SW 1271 (cell line): Measurements from ENCODE around the gene UBE2QL1.

Experiments
- DNase-seq, 2 experiments: peaks; one replicate each; lab custom pipeline; 2025; lab: John Stamatoyannopoulos, UW

The UBE2QL1 gene

DNA sequence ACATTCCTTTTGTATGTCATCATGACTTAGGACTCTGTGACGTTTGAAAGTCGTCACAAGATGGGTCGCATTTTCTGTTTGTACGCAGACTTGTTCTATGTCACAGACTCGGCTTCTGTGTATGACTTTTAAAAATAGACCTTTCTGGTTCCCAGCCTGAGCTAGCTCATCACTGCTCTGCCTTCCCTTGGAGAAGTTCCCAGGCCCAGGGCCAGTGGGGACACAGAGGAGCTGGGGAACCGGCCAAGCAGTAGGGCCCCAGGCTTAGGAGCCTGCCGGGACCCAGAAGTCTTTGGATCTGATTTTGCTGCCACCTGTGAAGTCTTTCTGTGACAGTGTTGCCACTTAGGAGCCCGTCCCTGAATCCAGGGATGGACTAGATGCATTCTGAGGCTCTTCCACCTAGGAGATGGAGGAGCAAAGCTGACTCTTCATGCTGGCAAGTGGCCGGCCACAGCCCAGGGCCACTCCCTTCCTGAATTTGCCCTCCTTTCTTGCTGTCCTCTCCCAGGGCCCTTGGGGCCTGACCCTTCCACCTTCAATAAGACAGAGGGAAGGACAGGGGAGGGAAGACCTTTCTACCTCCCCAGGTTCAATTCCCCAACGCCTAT is 18.1 kb upstream of the UBE2QL1 start:
- no peak for DNase-seq

- DNase-seq: no peak
These were observed 17.2 kb upstream of the UBE2QL1 start for GRCh38 chr5:6431214-6432195.

DNA sequence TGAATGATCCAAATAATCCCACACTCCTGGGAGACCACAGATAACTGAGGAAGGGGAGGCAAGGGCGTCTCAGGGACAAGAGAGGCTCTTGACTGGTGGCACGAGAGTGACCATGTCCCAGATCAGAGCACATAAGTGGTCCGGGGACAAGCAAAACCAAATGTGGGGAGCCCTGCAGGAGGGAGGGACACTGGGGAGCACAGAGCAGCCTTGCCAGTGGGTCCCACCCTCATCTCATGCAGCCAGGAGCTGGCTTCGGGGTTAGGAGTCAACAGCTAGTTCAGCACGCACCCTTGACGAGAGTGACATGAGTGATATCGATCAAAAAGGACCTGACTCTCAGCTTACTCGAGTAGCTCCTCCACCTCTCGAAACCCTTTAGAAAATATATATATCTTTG is 16.5 kb upstream of the UBE2QL1 start:
- DNase-seq: no peak

DNA sequence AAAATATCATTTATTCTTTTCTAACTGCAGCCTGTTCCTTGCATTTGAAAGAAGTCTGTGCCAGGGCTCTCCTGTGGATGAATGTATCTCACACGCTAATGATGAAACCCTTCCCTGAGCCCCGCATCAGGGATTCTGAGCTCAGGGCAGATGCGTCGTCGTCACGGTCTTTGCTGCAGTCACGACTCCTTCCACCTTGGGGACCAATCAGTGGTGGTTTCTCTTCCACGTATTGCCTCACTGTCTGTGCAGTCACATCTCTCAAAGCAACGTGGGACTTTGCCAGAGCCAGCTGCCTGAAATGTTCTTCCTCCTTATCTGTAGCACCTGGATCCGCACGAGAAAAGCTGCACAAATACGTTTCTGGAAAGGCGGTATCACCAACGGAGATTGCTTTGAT is 13.9 kb upstream of the UBE2QL1 start:
- no peak for DNase-seq

DNA sequence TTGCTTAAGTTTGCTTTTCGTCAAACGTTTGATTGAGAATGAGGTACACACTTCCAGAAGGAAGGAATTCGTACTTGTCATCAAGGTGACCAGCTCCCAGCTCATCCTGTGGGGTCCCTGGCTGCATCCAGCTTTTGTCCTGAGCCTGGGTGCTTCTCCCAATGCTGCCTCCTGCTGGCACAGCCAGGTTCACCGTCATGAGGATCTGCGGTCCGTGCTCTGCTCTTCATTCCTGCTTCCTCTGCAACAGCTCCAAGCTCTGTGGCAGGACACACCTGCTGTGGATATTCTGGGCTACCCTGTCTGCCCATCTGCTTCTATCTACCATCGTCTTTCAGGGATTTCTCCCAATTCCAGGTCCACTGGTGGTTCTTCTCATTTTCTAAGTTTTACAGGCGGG is 13.3 kb upstream of the UBE2QL1 start:
- DNase-seq: no peak

DNA sequence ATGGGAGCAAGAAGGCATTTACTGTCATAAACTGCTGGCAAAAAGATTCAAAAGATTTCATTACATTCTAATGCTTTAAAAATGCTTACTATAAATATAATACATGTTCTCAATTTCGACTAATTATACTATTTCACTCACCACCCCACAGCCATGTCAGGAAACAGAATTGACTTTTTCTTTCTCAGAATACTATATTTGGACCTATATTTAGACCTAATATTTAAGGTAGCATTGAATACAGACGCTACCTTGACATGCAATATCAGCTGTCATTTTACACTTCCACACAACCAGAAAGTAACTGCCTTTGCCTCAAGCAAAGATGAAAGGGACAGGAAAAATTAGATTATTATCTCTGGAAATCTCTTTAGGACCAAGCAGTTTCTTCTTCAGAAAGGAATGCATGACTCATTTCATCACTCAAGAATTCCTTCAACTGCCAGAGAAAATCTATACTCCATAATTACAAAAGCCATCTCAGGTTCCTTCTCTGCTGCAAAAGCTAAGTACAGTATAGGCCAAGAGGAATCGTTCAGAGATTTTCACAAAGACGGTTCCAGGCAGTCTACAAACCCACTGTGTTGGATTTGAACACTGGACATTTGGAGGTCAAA is 11.8 kb upstream of the UBE2QL1 start:
- no peak for DNase-seq

DNA sequence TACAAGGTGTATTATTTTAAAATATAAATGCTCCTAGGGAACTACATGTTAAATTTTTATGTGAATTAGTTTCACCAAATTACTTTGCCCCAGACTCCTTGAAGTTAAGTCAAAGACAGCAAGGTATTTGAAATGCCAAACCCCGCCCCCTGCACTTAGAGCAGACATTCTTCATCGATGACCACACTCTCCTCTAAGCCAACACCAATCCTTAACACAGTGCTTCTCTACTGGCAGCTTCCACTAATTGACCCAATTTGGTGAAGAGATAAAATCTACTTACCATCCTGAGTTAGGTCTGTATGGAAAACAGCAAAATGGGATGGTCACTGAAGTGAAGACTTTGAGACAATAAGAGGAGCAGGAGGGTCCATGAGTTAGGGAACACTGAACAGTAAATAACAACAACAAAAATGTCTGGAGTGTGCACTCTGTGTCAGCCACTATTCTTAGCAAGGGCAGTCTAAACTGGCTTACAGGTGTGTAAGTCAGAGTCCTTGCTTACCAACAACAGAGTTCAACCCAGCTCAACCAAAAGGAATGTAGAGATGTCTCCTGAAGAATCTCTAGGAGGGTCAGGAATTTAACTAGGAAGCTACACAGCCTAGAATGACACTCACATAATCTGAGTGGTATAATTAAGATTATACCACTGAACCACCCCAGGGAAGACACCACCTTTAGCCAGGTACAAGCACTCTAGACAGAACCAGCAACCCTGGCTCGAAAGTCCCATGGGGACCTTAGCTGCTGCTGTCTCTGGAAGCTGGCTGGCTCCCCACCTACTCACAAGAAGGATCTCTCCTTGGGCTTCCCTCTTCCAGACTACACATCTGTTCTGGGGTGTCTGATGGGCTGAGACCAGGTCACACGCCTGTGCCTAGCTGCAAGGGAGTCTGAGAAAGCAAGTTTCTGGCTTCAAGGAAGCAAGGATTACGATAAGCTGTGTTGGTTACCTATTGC is 8.8 kb upstream of the UBE2QL1 start:
- no peak for DNase-seq

- no peak for DNase-seq
These were observed 6.3 kb upstream of the UBE2QL1 start for GRCh38 chr5:6442333-6442732.

- no peak for DNase-seq
These were observed 5.3 kb upstream of the UBE2QL1 start for GRCh38 chr5:6443326-6443725.

- no peak for DNase-seq
These were observed 2.6 kb upstream of the UBE2QL1 start for GRCh38 chr5:6446042-6446441.

DNA sequence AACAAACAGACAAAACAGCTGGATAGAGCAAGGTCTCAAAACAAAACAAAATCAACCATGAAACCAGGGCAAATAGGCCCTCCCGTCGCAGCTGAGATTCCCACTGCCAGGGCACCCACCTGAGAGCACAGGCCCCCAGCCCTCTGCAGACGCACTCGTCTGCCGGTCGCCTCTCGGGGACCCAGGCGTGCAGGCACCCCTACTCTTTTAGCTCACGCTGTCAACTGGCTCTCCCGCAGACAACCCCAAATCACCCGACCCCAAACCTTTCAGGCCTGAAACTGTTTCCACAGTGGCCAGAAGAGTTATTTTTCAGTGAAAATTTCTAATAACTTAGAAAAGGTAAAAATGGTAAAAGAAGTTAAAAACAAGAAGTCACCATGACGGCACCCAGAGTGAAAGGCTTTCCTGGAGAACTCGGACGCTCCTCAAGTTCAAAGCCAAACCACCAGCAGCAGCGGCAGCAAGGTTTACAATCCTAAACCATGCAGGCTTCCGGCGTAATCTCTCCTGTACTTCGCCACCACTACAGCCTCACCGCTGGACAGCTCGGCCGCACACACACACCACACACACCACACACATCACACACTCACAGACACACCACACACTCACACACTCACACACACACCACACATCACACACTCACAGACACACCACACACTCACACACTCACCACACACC is 1.9 kb upstream of the UBE2QL1 start:
- no peak for DNase-seq

GRCh38 chr5:6447384-6448140 is 1.1 kb upstream of the UBE2QL1 start:
- DNase-seq: no peak

- DNase-seq: no peak
These were observed 543 bp upstream of the UBE2QL1 start for GRCh38 chr5:6448141-6448491.

GRCh38 chr5:6449465-6450158 is 953 bp downstream of the UBE2QL1 start:
- DNase-seq: no peak

- DNase-seq: no peak
These were observed 1.7 kb downstream of the UBE2QL1 start for GRCh38 chr5:6450319-6450833.

DNA sequence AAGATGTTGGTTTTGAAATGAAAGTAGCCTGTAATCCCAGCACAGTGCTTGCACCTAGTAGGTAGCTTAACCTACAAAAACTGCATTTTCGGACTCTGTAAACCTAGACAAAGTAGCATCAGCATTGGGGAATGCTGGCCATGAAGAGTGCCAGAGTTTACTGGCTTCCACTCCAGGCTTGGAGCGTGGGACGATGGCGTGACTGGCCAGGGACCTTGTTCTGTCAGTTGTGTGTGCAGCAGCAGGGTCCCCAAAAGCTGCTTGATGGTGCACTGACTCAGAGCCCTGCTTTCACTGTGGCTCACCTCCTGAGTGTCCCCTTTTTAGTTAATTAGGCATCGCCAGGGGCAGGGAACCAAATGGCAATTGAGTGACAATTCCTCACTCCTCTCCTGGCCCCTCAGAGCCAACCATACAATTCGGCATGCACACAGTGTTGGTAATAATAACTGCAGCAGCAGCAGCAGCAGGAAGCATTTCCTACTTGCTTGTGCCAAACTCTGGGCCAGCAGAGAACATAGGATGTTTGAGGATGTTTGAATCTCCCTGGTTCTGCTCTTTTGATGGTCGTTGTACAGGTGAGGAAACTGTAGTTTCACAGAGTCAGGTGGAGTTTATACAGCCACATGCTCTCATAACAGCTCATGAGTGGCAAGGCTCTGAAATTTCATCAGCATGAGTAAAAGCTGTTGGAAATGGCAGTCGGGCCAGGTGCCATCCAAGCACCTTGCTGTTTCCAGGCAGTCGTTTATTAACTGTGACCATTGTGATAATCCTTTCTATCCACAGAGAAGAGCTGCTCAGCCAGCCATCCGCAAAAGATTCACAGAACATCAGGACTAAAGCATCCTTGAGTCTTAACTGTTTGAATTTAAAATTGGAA is 4.2 kb downstream of the UBE2QL1 start:
- DNase-seq: no peak

DNA sequence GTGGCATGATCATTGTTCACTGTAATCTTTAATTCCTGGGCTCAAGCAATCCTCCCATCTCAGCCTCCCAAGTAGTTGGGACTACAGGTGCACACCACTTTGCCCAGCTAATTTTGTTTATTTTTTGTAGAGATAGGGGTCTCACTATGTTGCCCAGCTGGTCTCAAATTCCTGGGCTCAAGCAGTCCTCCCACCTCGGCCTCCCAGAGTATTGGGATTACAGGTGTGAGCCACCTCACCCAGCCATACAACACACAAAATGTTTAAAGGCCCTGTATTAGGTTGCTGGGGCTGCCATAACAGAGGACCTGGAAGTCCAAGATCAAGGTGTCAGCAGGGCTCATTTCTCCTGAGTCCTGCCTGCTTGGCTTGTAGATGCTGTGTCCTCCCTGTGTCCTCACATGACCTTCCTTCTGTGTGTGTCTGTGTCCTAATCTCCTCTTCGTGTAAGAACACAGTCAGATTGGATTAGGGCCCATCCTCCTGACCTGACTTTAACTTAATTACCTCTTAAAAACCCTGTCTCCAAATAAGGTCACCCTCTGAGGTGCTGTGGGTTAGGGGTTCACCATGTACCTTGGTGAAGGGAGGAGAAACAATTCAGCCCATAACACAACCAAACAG is 5.4 kb downstream of the UBE2QL1 start:
- no peak for DNase-seq

- no peak for DNase-seq
These were observed 6.0 kb downstream of the UBE2QL1 start for GRCh38 chr5:6454628-6455053.
